Measurements from ENCODE around the gene HIPK1.
A peak's percentile ranks its signal among the peaks of the same experiment; 100 is the strongest.
"Not testable (repeated sequence)": the region's sequence is repeated elsewhere in the genome, so short reads cannot be mapped to it uniquely, and the experiment has no call there.

Gene HIPK1

DNA sequence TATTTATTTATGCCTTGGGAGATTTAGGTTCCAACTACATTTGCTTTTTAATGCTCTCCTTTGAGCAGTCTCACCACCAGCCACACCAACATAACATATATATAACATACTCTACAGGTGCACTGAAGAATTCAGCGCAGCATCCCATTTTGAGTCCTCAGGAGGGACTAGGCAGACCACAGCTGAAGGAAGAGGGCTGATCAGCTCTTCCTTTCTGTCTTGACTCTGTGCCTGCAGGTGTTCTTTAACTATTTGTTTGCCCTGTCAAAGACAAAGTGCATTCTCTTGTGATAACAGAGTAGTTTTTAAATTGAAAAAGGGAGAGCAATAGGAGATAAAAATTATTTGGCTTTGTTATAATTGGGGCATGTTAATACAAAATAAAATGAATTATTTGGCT, 17.0 kb downstream of the HIPK1 start:
- DNase-seq = no peak

DNA sequence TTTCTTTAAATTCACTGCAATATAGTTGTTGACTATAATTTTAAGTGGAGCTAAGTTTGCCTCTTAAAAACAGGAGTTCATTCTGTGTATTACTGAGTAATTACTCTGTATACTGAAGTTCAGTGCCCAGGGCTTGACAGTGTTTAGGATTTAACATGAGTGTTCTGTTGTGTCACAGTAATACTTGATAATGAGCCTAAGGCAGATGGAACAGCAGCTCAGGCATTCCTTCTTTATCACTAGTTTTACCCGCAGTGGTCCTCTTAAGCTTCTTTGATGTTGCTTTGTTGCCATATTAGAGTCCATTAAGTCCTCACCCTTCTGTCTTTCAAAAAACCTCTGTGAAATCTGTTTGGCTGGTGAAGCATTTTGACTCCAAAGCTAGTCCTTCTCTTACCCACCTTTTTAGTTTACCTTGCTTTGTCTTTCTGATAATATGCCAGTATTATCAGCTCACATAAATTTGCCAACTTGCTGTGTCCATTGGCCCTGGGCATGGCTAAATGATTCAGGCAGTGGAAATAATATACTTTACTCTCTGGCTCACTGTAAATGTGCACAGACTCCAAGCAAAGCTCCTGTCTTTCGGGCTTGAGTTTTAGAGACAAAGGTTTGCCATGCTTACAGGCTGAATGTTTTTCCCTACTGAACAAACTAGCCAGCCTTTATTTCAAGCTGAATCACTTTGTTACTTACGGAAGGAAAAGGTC, 17.7 kb downstream of the HIPK1 start:
- no peak for DNase-seq

DNA sequence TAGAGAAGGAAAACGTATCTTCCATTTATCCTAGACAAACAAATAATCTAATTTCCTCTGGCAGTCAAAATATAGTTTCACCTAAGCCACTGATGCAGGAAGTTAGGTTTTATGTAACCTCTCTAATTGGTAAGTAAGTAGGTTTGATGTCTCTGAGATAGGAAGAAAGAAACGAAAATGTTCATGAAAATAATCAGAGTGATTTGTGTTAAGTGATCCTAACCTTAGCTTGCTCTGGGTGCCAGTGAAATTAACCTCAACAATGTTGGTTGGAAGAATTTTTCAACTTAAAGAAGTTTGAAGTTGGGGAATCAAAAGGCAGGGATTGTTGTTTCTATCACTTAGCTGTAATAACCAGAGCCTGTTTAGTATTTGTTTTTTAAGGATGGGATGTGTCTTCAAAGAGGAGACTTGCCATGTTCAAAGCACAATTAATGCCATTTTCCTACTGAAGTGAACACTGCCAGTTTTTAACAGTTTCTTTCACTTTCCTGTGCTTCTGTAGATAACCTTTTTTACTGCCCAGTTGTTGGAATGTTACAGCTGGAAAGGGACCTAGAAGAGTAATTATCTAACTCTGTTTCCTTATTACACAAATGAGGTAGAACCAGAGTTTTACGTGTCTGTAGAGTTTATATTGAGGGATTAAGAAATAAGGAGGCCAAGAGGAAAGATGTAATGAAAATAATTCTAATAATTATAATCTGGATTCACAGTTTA, 18.4 kb downstream of the HIPK1 start:
- no peak for DNase-seq

DNA sequence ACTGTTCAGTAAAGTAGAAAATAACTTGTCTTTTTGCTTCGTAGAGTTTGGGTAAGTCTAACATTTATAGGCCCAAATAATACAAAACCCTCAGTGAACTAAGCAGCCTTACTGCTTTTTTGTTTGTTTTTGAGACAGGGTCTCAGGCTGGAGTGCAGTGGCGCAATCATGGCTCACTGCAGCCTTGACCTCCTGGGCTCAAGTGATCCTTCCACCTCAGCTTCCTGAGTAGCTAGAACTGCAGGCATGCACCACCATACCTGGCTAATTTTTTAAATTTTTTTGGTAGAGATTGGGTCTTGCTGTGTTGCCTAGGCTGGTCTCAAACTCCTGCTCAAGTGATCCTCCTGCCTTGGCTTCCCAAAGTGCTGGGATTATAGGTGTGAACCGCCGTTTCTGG, 19.0 kb downstream of the HIPK1 start:
- not testable (repeated sequence) for DNase-seq

DNA sequence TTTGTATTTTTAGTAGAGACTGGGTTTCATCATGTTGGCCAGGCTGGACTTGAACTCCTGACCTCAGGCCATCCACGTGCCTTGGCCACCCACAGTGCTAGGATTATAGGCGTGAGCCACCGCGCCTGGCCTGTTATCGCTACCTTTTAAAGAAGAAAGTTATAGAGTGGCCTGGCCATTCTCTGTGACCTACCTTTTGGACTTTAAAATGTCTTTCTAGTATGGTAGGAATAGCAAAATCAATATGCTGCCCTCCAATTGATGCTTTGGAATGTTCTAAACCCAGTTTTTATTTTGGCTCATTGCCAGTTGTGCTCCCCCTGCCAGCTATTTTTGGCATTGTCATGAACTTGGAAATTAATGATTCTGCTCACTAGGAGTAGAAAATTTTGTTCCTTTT, 19.9 kb downstream of the HIPK1 start:
- DNase-seq = no peak

DNA sequence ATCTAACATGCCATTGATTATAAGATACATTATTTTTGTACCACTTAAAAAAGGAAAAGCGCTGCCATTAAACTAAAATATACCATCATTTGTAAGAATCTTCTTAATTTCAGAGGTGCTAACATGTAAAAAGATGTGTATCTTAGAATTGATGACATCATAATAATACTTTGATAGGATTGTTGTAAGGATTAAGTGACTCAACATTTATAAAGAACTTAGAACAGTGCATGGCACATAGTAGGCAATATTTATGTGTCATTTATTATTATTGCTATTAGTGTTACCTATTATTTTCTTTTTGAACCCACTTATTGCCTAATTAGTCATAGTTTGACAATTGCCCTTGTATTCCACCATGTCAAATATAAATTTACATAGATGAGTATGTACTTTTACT, 21.8 kb downstream of the HIPK1 start:
- no peak for DNase-seq

DNA sequence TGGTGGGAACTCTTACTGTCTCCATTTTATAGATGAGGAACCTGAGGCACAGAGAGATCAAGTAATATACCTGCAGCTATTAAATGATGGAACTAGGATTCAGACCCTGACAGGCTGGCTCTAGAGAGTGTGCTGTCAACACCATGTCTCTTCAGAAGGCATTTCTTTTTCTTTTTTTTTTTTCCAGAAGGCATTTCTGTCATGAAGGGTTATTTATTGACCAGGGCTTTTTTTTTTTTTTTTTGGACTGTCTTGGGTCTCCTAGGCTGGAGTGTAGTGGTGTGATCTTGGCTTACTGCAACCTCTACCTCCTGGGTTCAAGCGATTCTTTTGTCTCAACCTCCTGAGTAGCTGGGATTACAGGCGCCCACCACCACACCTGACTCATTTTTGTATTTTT, 22.6 kb downstream of the HIPK1 start:
- no peak for DNase-seq

DNA sequence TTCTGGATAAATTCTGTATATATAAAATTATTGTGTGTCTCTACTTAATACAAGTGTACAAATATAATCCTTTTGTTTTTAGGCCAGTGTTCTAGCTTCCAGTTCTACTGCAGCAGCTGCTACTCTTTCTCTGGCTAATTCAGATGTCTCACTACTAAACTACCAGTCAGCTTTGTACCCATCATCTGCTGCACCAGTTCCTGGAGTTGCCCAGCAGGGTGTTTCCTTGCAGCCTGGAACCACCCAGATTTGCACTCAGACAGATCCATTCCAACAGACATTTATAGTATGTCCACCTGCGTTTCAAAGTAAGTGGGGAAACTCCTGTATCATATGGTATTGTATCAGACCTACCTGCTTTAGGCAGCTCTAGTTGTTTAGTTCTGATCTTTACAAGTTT, 28.9 kb downstream of the HIPK1 start:
- no peak for DNase-seq

DNA sequence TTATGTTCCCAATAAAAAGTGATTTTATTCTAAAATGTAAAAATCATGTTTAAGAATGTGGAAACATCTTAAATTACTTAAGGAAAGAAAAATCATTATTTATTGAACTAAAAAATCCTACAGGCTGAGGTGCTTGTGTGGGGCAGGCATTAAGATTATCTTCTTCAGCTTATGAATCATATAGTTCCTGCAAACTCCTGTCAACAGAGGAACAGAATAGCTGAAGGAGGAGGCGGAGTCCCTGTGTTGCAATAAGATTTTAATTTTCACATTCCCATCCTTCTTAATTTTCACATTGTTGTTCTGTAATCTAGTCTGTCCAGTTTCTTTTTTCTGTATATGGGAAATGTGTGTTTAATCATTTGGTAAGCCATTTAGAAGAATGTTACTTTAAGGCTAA, 29.6 kb downstream of the HIPK1 start:
- no peak for DNase-seq

DNA sequence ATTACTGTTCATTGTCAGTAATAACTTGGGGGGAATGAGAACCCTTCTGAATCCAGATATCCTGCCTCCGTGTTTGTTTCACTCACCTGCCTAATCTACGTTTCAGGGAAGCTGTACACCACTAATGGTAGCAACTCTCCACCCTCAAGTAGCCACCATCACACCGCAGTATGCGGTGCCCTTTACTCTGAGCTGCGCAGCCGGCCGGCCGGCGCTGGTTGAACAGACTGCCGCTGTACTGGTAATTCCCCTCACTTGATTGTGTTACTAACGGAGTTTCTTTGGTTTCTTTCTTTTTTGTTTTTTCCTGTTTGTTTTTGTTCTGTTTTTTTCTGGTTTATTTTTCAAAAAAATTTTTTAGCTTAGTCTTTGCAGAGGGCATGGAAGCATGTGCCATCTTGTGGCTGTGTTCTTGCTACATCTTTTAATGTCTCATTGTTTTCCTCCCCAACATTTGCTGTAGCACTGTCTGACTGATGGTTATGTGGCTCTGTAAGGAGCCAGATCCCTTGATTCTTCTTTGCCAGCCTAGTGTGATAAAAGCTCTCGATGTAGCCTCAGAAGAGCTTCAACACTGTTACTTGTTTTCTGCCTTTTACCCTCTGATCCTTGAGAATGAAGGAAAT, 34.3 kb downstream of the HIPK1 start:
- no peak for DNase-seq

DNA sequence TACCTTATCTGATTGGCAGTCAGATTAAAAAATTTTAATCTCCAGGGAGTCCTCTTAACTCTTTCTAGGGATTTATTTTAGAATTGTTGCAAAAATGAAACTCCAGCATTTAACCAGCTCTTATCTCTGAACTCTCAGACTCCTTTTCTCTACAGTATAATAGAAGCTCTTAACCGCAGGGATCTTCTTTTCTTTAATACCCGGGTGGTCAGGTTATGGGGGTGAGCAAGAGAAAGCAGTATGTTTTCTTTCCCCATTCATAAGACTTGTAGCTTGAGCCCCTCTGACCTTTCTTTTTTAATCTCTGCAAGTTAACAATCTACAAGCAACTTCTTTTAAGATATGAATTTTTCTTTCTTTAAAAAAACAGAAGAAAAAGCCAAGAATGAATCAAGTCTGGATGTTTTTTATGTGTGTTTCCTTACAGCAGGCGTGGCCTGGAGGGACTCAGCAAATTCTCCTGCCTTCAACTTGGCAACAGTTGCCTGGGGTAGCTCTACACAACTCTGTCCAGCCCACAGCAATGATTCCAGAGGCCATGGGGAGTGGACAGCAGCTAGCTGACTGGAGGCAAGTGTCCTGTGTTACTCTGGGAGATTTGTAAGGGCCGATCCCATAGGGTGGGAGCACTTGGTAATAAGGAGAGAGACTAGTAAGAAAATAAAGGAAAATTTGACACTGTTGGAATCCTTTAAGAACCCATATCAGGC, 36.7 kb downstream of the HIPK1 start:
- no peak for DNase-seq

DNA sequence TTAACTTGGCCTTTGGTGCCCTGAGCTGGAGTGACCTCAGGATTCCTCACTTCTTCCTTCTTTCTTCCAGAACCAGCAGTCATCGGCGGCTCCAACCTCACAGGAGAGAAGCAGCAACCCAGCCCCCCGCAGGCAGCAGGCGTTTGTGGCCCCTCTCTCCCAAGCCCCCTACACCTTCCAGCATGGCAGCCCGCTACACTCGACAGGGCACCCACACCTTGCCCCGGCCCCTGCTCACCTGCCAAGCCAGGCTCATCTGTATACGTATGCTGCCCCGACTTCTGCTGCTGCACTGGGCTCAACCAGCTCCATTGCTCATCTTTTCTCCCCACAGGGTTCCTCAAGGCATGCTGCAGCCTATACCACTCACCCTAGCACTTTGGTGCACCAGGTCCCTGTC, 43.8 kb downstream of the HIPK1 start:
- no peak for DNase-seq

DNA sequence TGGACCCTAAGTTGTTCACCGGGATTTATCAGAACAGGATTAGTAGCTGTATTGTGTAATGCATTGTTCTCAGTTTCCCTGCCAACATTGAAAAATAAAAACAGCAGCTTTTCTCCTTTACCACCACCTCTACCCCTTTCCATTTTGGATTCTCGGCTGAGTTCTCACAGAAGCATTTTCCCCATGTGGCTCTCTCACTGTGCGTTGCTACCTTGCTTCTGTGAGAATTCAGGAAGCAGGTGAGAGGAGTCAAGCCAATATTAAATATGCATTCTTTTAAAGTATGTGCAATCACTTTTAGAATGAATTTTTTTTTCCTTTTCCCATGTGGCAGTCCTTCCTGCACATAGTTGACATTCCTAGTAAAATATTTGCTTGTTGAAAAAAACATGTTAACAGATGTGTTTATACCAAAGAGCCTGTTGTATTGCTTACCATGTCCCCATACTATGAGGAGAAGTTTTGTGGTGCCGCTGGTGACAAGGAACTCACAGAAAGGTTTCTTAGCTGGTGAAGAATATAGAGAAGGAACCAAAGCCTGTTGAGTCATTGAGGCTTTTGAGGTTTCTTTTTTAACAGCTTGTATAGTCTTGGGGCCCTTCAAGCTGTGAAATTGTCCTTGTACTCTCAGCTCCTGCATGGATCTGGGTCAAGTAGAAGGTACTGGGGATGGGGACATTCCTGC, 46.2 kb downstream of the HIPK1 start:
- DNase-seq = peak; percentile 53

DNA sequence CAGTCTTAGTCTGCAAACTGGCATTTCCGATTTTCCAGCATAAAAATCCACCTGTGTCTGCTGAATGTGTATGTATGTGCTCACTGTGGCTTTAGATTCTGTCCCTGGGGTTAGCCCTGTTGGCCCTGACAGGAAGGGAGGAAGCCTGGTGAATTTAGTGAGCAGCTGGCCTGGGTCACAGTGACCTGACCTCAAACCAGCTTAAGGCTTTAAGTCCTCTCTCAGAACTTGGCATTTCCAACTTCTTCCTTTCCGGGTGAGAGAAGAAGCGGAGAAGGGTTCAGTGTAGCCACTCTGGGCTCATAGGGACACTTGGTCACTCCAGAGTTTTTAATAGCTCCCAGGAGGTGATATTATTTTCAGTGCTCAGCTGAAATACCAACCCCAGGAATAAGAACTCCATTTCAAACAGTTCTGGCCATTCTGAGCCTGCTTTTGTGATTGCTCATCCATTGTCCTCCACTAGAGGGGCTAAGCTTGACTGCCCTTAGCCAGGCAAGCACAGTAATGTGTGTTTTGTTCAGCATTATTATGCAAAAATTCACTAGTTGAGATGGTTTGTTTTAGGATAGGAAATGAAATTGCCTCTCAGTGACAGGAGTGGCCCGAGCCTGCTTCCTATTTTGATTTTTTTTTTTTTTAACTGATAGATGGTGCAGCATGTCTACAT, 47.6 kb downstream of the HIPK1 start:
- DNase-seq = peak; percentile 9

DNA sequence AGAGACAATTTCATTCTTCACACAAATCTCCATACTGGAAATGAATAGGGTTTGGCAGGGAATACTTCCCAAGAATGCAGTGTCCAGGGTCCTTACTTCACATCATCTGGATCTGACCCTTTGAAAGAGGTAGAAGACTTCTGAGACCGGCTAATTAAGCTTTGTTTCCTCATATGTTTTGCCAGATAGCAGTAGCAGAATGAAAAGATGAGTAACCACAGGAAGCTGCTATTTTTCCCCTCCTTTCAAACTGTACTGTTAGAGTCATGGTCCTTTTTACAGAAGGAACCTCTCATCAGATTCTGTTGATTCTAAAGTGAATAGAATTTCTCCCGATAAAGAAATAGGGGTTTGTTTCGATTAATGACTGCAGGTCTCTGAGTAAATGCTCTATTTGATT, 48.8 kb downstream of the HIPK1 start:
- DNase-seq = no peak

DNA sequence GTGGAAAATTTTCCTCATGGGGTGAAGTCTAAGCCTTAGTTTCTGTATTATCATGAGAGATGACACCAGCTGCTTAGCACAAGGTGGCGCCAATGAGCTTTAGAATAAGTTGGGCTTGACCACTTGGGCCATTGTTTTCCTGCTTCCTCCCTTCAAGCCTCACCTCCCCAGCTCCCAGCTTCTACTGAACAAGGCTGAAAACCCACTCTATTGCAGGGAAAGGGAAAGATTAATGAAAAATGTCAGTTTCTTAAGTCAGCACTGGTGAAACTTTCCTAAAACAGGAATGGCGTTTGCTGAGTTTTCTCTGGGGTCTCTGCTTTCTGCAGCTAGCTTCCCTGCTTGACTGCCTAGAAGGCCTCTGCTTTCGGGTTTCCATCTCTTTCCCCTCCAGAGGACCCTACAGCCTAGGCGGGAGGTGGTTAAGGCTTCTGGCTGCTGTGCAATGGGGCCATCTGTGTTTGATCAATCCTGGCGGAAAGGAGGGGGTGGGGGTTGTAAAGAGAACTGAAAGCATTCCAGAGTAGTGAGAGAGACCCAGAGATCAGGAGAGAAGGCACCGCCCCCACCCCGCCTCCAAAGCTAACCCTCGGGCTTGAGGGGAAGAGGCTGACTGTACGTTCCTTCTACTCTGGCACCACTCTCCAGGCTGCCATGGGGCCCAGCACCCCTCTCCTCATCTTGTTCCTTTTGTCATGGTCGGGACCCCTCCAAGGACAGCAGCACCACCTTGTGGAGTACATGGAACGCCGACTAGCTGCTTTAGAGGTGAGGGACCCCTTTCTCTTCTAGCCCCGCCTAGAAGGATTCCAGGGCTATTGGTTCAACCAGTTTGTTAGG, 50.0 kb downstream of the HIPK1 start, which contains the start of gene OLFML3:
TSS of gene OLFML3 (plus strand) at position 612 of the 840 bp plus-strand sequence. CDS start at position 655, 43 bp downstream.
- DNase-seq = peak; percentile 71

DNA sequence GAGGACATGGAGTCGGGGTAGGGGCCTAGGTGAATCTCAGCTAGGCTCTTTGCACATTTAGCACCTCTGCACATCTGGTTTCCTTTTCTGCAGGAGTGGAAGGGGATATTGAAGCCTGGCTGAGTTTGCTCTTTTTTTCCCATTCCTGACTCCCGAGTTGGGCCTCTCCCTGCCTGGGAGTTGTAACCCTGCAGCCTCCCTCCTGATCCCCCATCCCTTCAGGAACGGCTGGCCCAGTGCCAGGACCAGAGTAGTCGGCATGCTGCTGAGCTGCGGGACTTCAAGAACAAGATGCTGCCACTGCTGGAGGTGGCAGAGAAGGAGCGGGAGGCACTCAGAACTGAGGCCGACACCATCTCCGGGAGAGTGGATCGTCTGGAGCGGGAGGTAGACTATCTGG, 51.0 kb downstream of the HIPK1 start:
- DNase-seq = no peak

DNA sequence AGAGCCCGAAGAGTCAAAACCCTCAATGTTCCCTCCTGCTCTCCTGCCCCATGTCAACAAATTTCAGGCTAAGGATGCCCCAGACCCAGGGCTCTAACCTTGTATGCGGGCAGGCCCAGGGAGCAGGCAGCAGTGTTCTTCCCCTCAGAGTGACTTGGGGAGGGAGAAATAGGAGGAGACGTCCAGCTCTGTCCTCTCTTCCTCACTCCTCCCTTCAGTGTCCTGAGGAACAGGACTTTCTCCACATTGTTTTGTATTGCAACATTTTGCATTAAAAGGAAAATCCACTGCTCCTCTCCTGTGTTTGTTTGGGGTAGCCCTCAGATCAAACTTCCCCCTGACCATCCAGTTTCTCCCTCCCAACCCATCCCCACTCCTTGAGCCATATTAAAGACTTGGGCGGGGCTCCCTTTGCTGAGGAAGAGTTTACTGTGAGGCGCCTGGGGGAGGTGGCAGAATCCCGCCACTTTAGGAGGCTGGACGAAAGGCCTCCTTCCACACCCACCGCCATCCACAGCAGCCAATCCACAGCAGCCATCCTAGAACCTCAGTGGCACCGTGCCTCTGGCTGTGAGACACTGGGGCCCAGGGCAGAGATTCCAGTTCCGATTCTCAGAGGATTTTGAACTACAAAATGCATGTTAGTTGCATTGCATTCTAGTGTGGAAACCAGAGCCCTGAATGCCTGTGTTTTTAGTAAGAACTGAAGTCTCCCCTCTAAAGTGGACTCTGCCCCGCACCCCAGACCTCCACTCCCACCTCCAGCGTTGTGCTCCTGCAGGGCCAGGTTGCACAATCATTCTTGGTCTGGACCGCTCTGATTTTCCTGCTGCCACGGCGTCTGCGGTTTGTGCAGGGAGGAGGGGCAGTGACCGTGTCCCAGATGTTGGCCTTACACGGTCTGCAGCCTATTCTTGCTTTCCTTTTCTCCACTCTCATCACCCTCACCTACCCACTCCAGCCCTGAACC, 53.1 kb downstream of the HIPK1 start:
- no peak for DNase-seq

DNA sequence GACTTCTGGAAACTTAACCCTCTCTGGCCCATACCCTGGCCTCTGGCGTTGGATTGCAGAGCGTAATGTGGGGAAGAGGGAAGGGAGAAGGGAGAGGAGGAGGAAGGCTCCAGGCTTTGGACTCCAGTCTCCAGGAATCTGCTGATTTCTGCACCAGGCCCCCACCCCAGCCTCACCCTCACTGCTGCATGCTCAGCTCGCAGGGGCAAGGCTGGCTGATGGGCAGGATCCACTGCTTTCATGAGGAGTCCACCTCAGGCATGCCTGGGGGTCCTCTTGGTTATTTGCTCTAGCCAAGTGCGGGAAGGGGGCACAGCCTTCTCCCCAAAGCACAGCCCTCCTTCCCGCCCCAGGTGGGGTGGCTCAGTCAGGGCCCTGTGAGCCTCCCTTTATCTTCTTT, 53.8 kb downstream of the HIPK1 start:
- no peak for DNase-seq

DNA sequence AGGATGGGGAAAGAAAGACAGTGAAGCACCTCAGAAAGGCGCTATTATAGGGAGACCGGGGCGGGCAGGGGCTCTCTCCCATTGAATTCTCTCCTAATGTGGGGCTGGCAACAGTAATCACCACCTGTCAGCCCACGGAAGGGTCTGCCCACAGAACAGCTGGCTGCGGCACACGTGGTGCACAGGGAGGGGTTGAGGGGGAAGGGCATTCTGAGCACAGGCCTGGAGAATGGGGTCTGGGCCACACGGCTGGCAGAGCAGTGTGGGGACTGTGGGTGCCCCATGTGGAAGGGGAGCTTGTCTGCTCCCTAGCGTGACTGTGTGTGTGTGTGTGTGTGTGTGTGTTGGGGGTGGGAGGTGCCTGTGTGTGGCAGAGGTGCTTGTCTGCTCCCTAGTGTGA, 54.3 kb downstream of the HIPK1 start:
- DNase-seq = no peak
